Body of pancreas (tissue), 4 donors: Measurements from ENCODE around the gene LHFPL4.
"Not testable (repeated sequence)": the region's sequence is repeated elsewhere in the genome, so short reads cannot be mapped to it uniquely, and the experiment has no call there.

Source experiments
- CTCF ChIP-seq, 7 experiments: fragments of 450-650 bp in 4 of 7; fragments of 200-600 bp in 3 of 7; sonication (generic) in 3 of 7; IDR thresholded peaks; one replicate each; pipeline ENCODE4 v1.5.1; 2016 to 2019; ENCODE audit warnings: antibody characterized with exemption in 7 of 7
- POLR2A ChIP-seq, 3 donors: fragments of 450-650 bp; IDR thresholded peaks; one replicate each; pipeline ENCODE4 v1.6.1; 2016; ENCODE audit warnings: antibody characterized with exemption in 3 of 3, mild to moderate bottlenecking in 2 of 3

- TF ChIP-seq CTCF, POLR2A (IDR thresholded peaks at IDR 0.05): not testable (repeated sequence)
Measured at GRCh38 chr3:9601006-9601581, 47.5 kb upstream of the LHFPL4 start.
